Measurements from ENCODE around the gene METAP1D.
A peak's percentile ranks its signal among the peaks of the same experiment; 100 is the strongest.
"Not testable (repeated sequence)": the region's sequence is repeated elsewhere in the genome, so short reads cannot be mapped to it uniquely, and the experiment has no call there.

METAP1D gene

GRCh38 chr2:171999604-172000469 lies at the start of gene METAP1D:
Gene METAP1D, plus strand, starts transcription at chr2:171999953. Its CDS starts 17 bp downstream, at chr2:171999970.
- peak; percentile 28 to 94 (median 83) for DNase-seq

- DNase-seq: no peak
Measured at GRCh38 chr2:171952276-171952675, 47.5 kb upstream of the METAP1D start.

DNA sequence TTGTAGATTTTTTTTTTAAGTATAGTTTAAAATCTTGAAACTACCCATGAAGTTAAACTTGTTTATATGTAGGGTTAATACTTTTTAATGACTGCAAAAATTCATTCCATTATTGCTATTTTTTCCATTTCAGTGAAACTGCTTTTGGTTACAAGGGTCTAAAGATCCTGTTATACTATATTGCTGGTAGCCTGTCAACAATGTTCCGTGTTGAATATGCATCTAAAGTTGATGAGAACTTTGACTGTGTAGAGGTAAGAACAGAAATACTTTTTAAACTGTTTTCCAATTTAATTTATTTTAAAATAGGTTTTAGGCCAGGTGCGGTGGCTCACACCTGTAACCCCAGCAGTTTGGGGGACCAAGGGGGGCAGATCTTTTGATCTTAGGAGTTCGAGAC lies 47.0 kb upstream of the METAP1D start:
- no peak for DNase-seq

- no peak for DNase-seq
Measured at GRCh38 chr2:171956135-171956825, 43.5 kb upstream of the METAP1D start.

DNA sequence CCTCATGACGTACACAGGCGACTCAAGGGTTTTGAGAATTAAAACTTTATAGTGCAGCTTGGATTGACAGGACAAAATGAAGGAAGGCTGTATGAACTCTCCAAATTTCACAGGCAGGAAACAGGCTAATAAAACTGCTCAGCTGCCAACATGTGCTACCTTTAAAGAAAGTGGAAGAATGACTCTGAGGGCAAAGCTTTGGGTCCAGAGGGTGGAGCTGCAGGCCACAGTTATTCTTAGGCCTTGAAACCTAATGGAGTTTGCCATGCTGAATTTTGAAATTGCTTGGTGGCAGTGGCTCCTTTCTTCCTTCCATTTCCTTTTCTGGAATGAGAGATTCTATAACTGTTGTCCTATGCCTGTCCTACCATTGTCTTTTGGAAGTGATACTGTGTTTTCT lies 42.7 kb upstream of the METAP1D start:
- DNase-seq: no peak

GRCh38 chr2:171958475-171958874 lies 41.3 kb upstream of the METAP1D start:
- no peak for DNase-seq

DNA sequence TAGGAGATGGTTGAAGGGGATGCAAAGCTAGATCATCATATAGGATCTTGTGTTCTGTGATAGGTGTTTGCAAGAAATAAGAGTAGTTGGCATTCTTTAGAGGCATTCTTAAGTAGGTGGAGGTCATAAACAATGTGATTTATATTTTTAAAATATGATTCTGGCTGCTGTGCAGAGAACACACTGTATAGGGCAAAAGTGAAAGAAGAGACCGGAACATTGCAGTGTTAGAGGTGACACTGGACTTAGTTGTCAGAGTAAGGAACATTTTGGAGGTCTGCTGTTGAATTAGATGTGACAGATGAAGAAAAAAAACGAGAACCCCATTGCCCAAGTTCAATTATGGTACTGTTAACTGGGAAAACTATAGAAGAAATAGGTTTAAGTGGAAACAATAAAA lies 39.8 kb upstream of the METAP1D start:
- no peak for DNase-seq

- DNase-seq: no peak
Measured at GRCh38 chr2:171960570-171960969, 39.2 kb upstream of the METAP1D start.

DNA sequence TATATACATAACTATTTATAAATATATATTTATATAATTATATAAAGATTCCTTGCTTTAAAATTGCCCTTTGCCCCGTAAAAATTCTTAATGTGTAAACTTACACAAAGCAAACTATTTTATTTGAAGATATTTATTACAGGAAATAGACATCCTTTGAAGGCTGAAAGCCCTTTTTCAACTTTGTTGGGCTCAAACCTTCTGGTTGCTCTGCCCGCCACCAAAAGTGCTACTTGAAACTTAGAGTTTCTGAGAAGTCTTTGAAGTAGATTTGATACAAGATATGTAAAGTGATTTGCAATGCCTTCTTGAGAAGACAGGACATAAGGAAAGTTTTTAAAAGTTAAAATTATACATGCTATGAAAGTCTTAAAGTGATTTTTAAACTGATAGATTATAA lies 36.6 kb upstream of the METAP1D start:
- DNase-seq: no peak

DNA sequence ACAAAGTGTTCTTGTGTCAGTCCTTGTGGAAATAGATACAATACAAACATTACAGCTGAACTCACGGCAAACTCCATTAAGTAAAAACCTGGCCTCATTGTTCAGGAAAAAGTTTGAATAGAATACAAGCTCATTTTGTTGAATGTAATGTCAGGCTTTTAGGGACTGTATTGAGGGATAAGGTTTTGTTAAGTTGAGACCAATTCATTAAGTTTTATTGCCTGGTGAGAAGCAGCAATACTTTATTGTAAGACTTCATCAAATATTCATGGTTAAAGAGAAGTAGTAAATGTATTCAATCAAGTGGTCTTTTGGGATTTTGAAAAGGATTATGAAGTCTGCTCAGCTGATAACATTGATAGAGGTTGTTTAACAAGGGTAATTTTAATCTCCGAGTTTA lies 35.4 kb upstream of the METAP1D start:
- DNase-seq: no peak

GRCh38 chr2:171965238-171965637 lies 34.5 kb upstream of the METAP1D start:
- no peak for DNase-seq

DNA sequence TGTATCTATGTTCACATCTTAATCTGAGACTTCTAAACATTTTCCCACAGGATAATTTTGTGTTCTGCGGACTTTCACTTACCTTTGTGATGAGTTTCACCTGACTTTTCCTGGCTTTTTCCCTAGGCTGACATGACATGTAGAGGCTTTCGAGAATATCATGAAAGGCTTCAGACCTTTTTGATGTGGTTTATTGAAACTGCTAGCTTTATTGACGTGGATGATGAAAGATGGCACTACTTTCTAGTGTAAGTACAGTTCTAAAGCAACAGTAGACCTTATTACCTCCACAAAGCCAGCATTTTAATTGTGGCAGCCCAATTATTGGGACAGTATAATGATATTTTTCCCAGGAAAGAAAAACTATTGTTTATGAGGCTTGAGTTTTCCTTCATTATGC lies 34.1 kb upstream of the METAP1D start:
- DNase-seq: no peak

GRCh38 chr2:171966235-171966634 lies 33.5 kb upstream of the METAP1D start:
- DNase-seq: no peak

- DNase-seq: no peak
Measured at GRCh38 chr2:171966688-171967087, 33.1 kb upstream of the METAP1D start.

DNA sequence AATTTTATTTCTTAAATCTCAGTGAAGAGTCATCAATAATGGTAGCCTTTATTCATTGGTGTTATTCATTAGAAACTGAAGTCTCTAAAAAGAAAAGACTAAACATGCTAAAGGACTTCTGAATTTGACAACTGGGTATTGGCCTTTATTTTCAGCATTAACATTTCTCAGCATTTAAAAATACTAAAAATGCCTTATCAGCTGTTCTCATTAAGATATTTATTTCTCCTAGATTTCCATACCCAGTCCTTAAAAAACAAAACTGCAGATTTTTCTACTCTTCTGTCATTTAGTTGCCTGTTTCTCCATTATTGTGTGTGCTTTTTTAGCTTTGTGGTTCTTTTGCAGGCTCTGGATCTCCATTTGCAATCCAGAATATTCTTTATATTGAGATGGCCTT lies 31.2 kb upstream of the METAP1D start:
- DNase-seq: no peak

DNA sequence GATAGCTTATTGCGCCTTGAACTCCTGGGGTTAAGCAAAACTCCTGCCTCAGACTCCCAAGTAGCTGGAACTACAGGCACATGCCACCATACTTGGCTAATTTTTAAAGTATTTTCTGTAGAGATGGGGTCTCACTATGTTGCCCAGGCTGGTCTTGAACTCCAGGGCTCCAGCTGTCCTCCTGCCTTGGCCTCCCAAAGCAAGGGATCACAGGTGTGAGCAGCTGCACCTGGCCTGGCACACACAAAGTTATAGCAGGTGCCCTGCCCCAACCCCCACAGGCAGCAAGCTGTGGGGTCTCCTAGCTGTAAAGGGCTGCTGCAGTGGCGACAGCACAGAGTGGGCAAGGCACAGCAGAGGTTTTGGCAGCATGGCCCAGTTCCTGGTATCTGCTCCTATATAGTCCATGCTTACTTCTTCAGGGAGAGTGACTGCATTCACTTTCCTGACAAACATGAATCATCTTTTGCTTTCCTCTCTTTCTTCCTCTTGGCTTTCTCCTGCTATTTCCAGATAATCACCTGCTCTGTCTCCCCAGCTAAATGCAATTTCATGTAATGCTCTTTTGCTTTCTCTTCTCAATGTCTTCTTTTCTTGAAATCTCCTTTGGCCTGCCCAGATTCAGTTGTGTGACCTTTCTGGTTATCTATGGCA lies 27.3 kb upstream of the METAP1D start:
- DNase-seq: no peak

GRCh38 chr2:171979103-171979502 lies 20.6 kb upstream of the METAP1D start:
- DNase-seq: no peak

GRCh38 chr2:171983924-171984323 lies 15.8 kb upstream of the METAP1D start:
- DNase-seq: not testable (repeated sequence)

GRCh38 chr2:171985076-171985475 lies 14.7 kb upstream of the METAP1D start:
- DNase-seq: no peak

GRCh38 chr2:171986778-171987177 lies 13.0 kb upstream of the METAP1D start:
- DNase-seq: no peak

- no peak for DNase-seq
Measured at GRCh38 chr2:171991027-171991426, 8.7 kb upstream of the METAP1D start.

GRCh38 chr2:171995586-171995985 lies 4.2 kb upstream of the METAP1D start:
- no peak for DNase-seq

DNA sequence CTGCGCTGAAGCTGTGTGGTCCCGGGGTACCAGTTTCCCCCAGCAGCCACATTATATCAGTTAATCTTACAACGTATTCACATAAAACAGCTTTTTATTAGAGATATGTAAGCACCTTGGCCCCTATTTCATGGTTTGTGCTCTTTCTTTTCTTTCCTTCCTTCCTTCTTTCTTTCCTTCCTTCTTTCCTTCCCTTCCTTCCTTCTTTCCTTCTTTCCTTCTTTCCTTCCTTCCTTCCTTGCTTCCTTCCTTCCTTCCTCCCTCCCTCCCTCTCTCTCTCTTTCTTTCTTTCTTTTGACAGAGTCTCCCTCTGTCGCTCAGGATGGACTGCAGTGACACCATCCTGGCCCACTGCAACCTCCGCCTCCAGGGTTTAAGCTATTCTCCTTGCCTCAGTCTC lies 3.7 kb upstream of the METAP1D start:
- no peak for DNase-seq
